ENCODE results near the gene HYI. TPM values are rescaled to one million over a fixed set of nuclear protein-coding genes. Genes with fewer than 3 reads are reported as not detected.
"Not testable (repeated sequence)": the region's sequence is repeated elsewhere in the genome, so short reads cannot be mapped to it uniquely, and the experiment has no call there.

Gene HYI
- total RNA-seq, 4 donors from 2014 or later = 7.0 to 30.9 (median 14.7) TPM

DNA sequence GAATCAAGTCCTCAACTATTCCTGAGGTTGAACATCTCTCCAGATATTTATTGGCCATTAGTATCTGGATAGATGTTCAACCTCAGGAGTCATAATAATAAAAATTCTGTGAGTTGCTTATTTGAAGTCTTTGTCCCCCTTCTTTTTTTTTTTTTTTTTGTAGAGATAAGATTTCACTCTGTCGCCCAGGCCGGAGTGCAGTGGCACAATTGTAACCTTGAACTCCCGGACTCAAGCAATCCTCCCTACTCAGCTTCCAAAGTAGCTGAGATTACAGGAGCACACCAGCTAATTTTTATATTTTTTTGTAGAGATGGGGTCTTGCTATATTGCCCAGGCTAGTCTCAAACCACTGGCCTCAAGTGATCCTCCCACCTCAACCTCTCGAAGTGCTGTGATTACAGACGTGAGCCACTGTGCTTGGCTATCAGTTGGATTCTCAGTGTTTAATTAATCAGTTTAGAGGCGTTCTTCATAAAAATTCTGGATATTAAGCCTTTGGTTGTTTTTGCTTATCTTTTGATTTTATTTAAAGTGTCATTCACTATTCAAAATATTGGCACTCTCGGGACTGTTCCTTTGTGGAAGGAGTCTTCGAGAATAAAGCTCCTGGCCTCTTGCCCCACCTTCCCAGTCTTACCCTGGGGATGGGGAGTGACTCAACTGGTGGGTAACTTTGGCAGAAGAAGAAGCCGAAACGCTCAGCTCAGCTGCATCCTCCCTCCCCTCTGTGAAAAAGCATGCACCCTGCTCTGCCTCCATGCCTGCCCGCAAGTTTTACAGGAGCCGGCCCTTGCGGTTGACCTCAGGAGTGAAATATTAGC, 11.2 kb upstream of the HYI start:
- intact Hi-C loops (cut with DNase I) = no loop called here
- no peaks in the 10 kb centered on the region for H3K27me3 ChIP-seq
- no peaks in the 10 kb centered on the region for H3K9me3 ChIP-seq
- 69 to 70% methylated on average over 9 to 13 of the region's 13 CpGs for WGBS, 2 donors
- H3K4me3 ChIP-seq = no peak overlapping the region
- H3K27ac ChIP-seq = no peak overlapping the region
- DNase-seq = no peak
- H3K36me3 ChIP-seq = no peaks in the 10 kb centered on the region
- no peak for TF ChIP-seq POLR2A (IDR thresholded peaks at IDR 0.05)
- TF ChIP-seq, protein P1, sequence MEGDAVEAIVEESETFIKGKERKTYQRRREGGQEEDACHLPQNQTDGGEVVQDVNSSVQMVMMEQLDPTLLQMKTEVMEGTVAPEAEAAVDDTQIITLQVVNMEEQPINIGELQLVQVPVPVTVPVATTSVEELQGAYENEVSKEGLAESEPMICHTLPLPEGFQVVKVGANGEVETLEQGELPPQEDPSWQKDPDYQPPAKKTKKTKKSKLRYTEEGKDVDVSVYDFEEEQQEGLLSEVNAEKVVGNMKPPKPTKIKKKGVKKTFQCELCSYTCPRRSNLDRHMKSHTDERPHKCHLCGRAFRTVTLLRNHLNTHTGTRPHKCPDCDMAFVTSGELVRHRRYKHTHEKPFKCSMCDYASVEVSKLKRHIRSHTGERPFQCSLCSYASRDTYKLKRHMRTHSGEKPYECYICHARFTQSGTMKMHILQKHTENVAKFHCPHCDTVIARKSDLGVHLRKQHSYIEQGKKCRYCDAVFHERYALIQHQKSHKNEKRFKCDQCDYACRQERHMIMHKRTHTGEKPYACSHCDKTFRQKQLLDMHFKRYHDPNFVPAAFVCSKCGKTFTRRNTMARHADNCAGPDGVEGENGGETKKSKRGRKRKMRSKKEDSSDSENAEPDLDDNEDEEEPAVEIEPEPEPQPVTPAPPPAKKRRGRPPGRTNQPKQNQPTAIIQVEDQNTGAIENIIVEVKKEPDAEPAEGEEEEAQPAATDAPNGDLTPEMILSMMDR (IDR thresholded peaks at IDR 0.05) = no peak
- H3K4me1 ChIP-seq = no peaks in the 10 kb centered on the region

DNA sequence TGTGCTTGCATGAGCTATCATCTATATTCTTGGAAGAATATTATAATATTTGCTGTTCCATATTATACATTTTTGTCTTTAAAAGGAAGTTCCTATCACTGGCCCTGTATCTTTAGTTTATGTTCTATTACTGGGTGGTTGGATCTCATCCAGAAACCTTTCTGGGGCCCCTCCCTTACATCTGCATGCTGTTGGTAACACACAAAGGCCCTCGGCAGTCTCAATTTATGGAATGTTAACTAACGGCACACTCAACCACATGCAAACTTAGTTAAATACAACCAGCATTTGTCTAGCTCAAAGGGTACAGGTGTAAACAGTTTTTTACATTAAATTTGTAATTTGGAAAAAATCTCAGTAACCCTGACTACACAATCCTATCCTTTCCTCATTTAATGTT, 9.7 kb upstream of the HYI start:
- intact Hi-C loops (cut with DNase I) = no loop called here
- H3K36me3 ChIP-seq = no peaks in the 10 kb centered on the region
- 38 to 70% methylated on average over 2 of the region's 2 CpGs for WGBS, 2 donors
- H3K9me3 ChIP-seq = no peaks in the 10 kb centered on the region
- H3K4me1 ChIP-seq = no peaks in the 10 kb centered on the region
- no peaks in the 10 kb centered on the region for H3K27me3 ChIP-seq
- H3K27ac ChIP-seq = no peak overlapping the region
- no peak for DNase-seq
- no peak for TF ChIP-seq POLR2A (IDR thresholded peaks at IDR 0.05)
- TF ChIP-seq, protein P1 (IDR thresholded peaks at IDR 0.05) = no peak
- no peak overlapping the region for H3K4me3 ChIP-seq

DNA sequence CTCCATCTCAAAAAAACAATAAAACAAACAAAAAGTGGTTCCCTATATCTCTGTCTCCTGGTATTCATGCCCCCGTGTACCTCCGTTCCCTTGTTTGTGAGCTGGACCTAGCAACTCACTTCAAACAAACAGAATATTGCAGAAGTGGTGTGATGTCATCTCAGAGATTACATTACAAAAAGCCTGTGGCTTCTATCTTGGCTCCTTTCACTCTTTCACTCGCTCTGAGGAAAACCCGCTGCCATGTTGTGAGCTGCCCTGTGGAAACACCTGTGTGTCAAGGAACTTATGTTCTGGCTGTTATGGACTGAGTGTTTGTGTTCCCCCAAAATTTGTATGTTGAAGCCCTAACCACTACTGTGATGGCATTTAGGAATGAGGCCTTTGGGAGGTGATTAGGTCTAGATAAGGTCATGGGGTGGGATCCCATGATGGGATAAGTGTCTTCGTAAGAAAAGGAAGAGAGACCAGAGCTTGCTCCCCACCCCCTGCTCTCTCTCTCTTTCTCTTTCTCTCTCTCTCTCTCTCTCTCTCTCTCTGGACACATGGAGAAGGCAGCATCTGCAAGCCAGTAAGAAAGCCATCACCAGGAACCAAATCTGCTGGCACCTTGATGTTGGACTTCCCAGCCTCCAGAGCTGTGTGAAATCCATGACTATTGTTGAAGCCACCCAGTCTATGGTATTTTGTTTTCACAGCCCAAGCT, 7.4 kb upstream of the HYI start:
- H3K36me3 ChIP-seq = no peaks in the 10 kb centered on the region
- no peak for DNase-seq
- no peaks in the 10 kb centered on the region for H3K27me3 ChIP-seq
- intact Hi-C loops (cut with DNase I) = no loop called here
- no peak for TF ChIP-seq POLR2A (IDR thresholded peaks at IDR 0.05)
- TF ChIP-seq, protein P1 (IDR thresholded peaks at IDR 0.05) = no peak
- no peak overlapping the region for H3K27ac ChIP-seq
- WGBS, 2 donors = 77 to 78% methylated on average over 5 of the region's 5 CpGs
- H3K4me1 ChIP-seq = no peaks in the 10 kb centered on the region
- no peak overlapping the region for H3K4me3 ChIP-seq
- H3K9me3 ChIP-seq = no peaks in the 10 kb centered on the region

DNA sequence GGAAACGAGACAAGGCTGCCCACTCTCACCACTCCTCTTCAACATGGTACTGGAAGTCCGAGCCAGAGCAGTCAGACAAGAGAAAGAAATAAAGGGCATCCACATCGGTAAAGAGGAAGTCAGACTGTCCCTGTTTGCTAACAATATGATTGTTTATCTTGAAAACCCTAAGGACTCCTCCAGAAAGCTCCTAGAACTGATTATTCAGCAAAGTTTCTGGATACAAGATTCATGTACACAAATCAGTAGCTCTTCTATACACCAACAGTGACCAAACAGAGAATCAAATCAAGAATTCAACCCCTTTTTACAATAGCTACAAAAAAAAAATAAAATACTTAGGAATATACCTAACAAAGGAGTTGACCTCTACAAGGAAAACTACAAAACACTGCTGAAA, 4.6 kb upstream of the HYI start:
- peaks cover 0 to 16% (median 3%) of the 10 kb centered on the region in 3 donors for H3K4me1 ChIP-seq
- DNase-seq; intact Hi-C loops (cut with DNase I); H3K36me3 ChIP-seq; H3K9me3 ChIP-seq; H3K27me3 ChIP-seq; H3K4me3 ChIP-seq; H3K27ac ChIP-seq: not testable (repeated sequence)
- WGBS, 2 donors = 72 to 77% methylated on average over 3 of the region's 3 CpGs

DNA sequence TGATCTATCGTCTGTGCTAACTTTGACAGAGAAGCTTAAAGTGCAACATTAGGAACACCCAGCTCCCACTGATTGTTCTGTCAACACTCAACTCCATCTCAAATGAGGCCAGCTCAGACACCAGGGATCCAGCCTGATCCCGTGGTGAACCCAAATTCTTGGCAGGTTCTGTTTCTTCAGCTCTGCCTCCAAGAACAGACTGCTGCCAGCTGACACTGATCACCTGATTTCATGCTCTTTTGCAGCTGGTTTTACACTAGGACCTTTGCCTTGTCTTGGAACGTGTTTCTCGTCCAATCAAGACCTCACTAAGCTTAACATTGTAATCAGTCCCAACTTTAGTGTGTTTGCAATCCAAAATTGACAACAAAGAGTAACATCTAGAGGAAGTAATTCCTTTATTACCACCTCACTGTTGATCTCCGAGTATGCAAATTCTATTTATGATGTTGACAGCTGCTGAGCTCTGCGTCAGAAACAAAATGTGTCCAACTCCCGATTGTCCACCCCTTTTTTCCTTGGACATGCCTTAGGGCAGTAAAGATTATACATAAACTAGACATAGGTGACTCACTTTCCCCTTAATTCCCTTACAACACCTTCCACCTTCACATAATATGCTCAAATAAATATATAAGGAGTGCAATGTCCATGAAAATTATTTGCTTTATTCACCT, 1.6 kb upstream of the HYI start:
- peak overlapping the region in 1 of 4 donors; percentile 94 for H3K27ac ChIP-seq

More for the DNA sequence above, 1.6 kb upstream of the HYI start:
- 61 to 85% methylated on average over 7 of the region's 7 CpGs for WGBS, 2 donors
- Histone ChIP-seq H3K4me3 (no peak overlapping the region), H3K27me3 (no peaks in the 10 kb centered on the region), H3K4me1 (peaks cover 8 to 31% (median 11%) of the 10 kb centered on the region in 3 donors), H3K36me3 (peaks cover 4 to 22% (median 7%) of the 10 kb centered on the region in 3 donors), H3K9me3 (no peaks in the 10 kb centered on the region)
- TF ChIP-seq, protein P1 (IDR thresholded peaks at IDR 0.05) = no peak
- TF ChIP-seq POLR2A (IDR thresholded peaks at IDR 0.05) = no peak
- DNase-seq = no peak
- intact Hi-C loops (cut with DNase I) = no loop called here
